AG04450 (cell line): Measurements from ENCODE around the gene SLC2A10. TPM values are rescaled to one million over a fixed set of nuclear protein-coding genes. Genes with fewer than 3 reads are reported as not detected.

Experiments used
- CTCF ChIA-PET: fragments of 300-600, 350-600 bp; formaldehyde crosslinking; extraction: SDS; loops from one replicate; lab custom pipeline; 2022; ENCODE audit warnings: antibody characterized with exemption, inconsistent platforms; lab: Charles Lee
- POLR2A ChIA-PET: fragments of 350-600 bp; formaldehyde crosslinking; extraction: SDS; loops from one replicate; lab custom pipeline; 2021; ENCODE audit warnings: antibody characterized with exemption, inconsistent platforms; lab: Yijun Ruan, JAX
- DNase-seq: peaks from one replicate; pipeline ENCODE4 v3.0.0-alpha.2; 2011; ENCODE audit warnings: low read depth, low spot score
- H3K27ac ChIP-seq: one replicate; pipeline ENCODE4 v1.5.1; 2012; ENCODE audit warnings: low read depth, low read length, control low read depth
- H3K27me3 ChIP-seq: one replicate; pipeline ENCODE4 v1.6.0; 2012; ENCODE audit warnings: low read length; ENCODE audit not compliant: control insufficient read depth, insufficient read depth
- H3K4me3 ChIP-seq: 2 replicates; pipeline ENCODE4 v1.5.1; 2011; ENCODE audit warnings: mild to moderate bottlenecking, low read depth, low read length, control low read depth
- H3K9me3 ChIP-seq: 2 replicates; pipeline ENCODE4 v1.5.1; 2012; ENCODE audit warnings: low read length; ENCODE audit not compliant: control insufficient read depth, insufficient read depth
- polyA plus RNA-seq: library from polyadenylated mRNA; depleted of rRNA; stranded (reverse); fragments of >200 nt; gene quantifications from 2 replicates; pipeline ENCODE4 v1.2.3, GENCODE V29; 2011
- TF ChIP-seq, protein P1 (sequence below): IDR thresholded peaks from 2 replicates; pipeline ENCODE4 v1.5.1; 2011; ENCODE audit warnings: low read depth, low read length, control low read depth, inconsistent platforms

SLC2A10 gene
- polyA plus RNA-seq, 1 experiment = 36.9 TPM

DNA sequence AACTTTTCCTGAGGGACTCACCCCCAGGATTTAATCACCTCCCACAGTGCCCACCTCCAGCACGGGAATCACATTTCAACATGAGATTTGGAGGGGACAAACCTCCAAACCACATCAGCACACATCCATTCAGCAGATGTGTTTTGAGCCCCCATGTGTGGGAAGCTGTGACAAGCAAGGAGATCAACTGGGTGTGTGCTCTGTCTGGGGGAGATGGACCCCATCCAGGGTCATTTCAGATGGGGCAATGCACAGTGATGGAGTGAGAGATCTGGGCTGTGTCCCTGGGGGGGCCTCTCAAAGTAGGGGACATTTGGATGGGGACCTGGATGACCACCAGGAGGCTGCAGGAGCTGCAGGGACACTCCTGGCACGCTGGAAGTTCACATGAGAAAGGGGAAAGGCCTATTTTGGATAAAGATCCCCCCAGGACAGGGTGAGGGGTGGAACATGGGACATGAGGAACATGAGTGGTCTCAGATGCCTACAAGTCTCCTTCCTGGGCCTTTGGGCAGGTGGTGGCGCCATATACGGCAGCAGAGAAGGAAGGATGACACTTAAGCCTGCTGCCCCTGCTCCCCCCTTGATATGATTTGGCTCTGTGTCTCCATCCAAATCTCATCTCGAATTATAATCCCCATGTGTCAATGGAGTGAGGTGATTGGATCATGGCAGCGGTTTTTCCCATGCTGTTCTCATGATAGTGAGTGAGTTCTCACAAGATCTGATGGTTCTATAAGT, 49.6 kb downstream of the SLC2A10 start:
- POLR2A ChIA-PET = no interaction called here
- CTCF ChIA-PET = interaction anchor here (0.6 to 2.1 kb wide), 11 partner anchors 7 to 959 kb away, joined by 3 to 9 read pairs (median 5); no protein-coding TSS in a partner anchor
- no peaks in the 10 kb centered on the region for H3K27me3 ChIP-seq
- H3K4me3 ChIP-seq = no peak overlapping the region
- TF ChIP-seq, protein P1, sequence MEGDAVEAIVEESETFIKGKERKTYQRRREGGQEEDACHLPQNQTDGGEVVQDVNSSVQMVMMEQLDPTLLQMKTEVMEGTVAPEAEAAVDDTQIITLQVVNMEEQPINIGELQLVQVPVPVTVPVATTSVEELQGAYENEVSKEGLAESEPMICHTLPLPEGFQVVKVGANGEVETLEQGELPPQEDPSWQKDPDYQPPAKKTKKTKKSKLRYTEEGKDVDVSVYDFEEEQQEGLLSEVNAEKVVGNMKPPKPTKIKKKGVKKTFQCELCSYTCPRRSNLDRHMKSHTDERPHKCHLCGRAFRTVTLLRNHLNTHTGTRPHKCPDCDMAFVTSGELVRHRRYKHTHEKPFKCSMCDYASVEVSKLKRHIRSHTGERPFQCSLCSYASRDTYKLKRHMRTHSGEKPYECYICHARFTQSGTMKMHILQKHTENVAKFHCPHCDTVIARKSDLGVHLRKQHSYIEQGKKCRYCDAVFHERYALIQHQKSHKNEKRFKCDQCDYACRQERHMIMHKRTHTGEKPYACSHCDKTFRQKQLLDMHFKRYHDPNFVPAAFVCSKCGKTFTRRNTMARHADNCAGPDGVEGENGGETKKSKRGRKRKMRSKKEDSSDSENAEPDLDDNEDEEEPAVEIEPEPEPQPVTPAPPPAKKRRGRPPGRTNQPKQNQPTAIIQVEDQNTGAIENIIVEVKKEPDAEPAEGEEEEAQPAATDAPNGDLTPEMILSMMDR = no peak
- H3K9me3 ChIP-seq = no peaks in the 10 kb centered on the region; the same call in 1 of the 2 replicates
- no peak overlapping the region for H3K27ac ChIP-seq
- no peak for DNase-seq

DNA sequence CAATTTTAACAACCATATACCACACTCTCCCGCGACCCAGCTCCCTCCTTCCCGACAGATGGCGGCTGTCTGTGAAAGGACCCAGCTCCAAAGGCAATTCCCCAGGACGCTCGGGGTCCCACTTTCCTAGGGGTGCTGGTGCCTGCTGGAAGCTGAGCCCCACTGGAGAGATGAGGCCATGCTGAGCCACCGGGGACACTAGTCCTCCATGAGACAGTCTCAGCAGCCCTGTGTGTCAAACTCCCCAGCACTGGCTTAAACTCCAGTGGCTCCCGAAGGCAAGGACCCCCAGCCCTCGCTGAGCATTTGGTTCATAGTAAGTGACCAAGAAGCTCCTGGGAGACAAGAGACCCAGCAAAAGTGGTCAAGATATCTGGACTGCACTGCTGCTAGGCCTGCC, 52.1 kb downstream of the SLC2A10 start:
- Histone ChIP-seq H3K27ac (no peak overlapping the region), H3K9me3 (no peaks in the 10 kb centered on the region; the same call in 1 of the 2 replicates), H3K27me3 (no peaks in the 10 kb centered on the region), H3K4me3 (no peak overlapping the region)
- DNase-seq = no peak
- ChIA-PET CTCF (interaction anchor here (1.3 kb wide), 1 partner anchor 9 kb away, joined by 3 read pairs; no protein-coding TSS in a partner anchor), POLR2A (interaction anchor here (0.5 kb wide), 1 partner anchor 258 kb away, joined by 3 read pairs; no protein-coding TSS in a partner anchor)
- TF ChIP-seq, protein P1 = no peak

DNA sequence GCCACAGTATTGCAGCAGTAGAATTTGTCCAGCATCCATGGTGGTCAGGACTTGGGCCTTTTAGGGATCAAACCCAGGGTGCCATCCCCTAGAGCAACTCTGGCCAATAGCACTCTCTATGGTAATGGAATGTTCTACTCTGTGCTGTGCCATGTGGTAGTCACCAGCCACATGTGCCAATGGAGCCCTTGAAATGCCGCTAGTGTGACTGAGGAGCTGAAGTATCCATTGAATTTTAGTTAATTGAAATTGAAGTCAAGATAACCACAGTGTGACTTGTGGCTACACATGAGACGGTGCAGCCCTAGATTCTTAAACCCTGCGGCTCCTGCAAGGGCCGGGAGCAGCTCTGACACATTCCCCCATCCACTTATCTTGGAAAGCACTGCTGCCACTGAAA, 54.6 kb downstream of the SLC2A10 start:
- Histone ChIP-seq H3K27ac (no peak overlapping the region), H3K27me3 (peaks cover under 1% of the 10 kb centered on the region), H3K4me3 (no peak overlapping the region), H3K9me3 (no peaks in the 10 kb centered on the region)
- ChIA-PET CTCF (interaction anchor here (1.2 to 1.3 kb wide), 2 partner anchors 9 to 10 kb away, joined by 3 to 9 read pairs; no protein-coding TSS in a partner anchor), POLR2A (no interaction called here)
- DNase-seq = no peak
- TF ChIP-seq, protein P1 = no peak

DNA sequence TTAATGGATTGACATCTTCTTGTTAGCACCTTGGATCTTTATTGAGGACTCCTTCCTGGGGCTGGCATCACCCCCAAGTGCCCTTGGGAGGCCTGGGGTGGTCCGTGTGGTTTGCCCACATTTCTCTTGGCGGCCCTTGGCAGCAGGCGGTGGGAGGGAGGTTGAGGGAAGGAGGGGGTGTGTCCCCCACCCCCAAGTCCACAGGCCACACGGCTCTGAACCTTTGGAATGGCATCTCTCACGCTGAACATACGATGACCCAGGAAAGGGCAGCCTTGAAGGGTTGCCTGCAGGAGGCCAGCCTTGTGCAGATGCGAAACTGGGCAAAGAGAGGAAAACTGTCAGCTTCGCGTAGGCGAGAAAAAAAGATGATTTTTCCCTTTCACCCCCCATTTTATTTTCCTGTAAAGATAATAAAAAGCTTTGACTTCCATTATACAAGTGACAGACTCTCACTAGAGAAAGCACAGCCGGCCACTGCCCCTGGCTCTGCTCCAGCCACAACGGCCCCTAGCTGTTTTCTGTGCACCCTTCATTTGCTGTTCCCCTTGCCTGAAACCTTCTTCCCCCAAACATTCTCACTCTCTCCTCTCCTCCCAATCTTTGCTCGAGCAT, 56.2 kb downstream of the SLC2A10 start:
- Histone ChIP-seq H3K27me3 (peaks cover 2% of the 10 kb centered on the region), H3K9me3 (no peaks in the 10 kb centered on the region), H3K27ac (no peak overlapping the region), H3K4me3 (no peak overlapping the region)
- TF ChIP-seq, protein P1 = no peak
- POLR2A ChIA-PET = no interaction called here
- CTCF ChIA-PET = interaction anchor here (1.3 kb wide), 1 partner anchor 7 kb away, joined by 5 read pairs; no protein-coding TSS in a partner anchor
- DNase-seq = no peak
